Activated CD8-positive, alpha-beta memory T cell treated with anti-CD3 and anti-CD28 coated beads, Interleukin-2, amount 10 ng/mL, durations not matched to agents 7 days and 5 days (primary cell): Measurements from ENCODE around the gene CMBL. TPM values are rescaled to one million over a fixed set of nuclear protein-coding genes. Genes with fewer than 3 reads are reported as not detected.
A peak's percentile ranks its signal among the peaks of the same experiment; 100 is the strongest.
"Not testable (repeated sequence)": the region's sequence is repeated elsewhere in the genome, so short reads cannot be mapped to it uniquely, and the experiment has no call there.

ENCODE experiments used
- ATAC-seq: fragments of 150-1000 bp; cut with Tn5 transposase; one replicate; pipeline ENCODE4 v1.10.0; 2021; ENCODE audit warnings: moderate library complexity
- CTCF ChIA-PET: fragments of 350-600 bp; sonication (Branson Sonifier 250); formaldehyde crosslinking; loops from one replicate; lab custom pipeline; 2021; ENCODE audit warnings: antibody characterized with exemption; lab: Charles Lee
- DNase-seq: peaks from one replicate; pipeline ENCODE4 v3.0.0-alpha.2; 2020
- H3K27ac Mint-ChIP-seq: one replicate; pipeline ENCODE4 v1.8.0; 2021; ENCODE audit warnings: mild to moderate bottlenecking, mixed read lengths
- H3K27me3 Mint-ChIP-seq: one replicate; pipeline ENCODE4 v1.8.0; 2021; ENCODE audit warnings: mixed read lengths
- H3K36me3 Mint-ChIP-seq: one replicate; pipeline ENCODE4 v1.8.0; 2021; ENCODE audit warnings: mild to moderate bottlenecking, mixed read lengths
- H3K4me1 Mint-ChIP-seq: one replicate; pipeline ENCODE4 v1.8.0; 2021; ENCODE audit warnings: mixed read lengths
- H3K4me3 Mint-ChIP-seq: one replicate; pipeline ENCODE4 v1.8.0; 2021; ENCODE audit warnings: mild to moderate bottlenecking, moderate library complexity, mixed read lengths
- H3K9me3 Mint-ChIP-seq: one replicate; pipeline ENCODE4 v1.8.0; 2022; ENCODE audit warnings: low read depth, mixed read lengths
- total RNA-seq, 2 experiments: library from RNA; stranded (reverse); gene quantifications; one replicate each; pipeline ENCODE4 v1.2.3, GENCODE V29; 2021

Gene CMBL
- total RNA-seq, 2 experiments from 2014 or later, result 2.7 to 3.2 TPM

GRCh38 chr5:10248378-10249260, 59.1 kb downstream of the CMBL start:
- CTCF ChIA-PET, result interaction anchor here (0.7 to 1.4 kb wide), 2 partner anchors 16 to 379 kb away, joined by 3 read pairs; no protein-coding TSS in a partner anchor
- H3K27me3 Mint-ChIP-seq, result no peaks in the 10 kb centered on the region
- ATAC-seq (no peak), DNase-seq (peak; percentile 43)
- no peaks in the 10 kb centered on the region for H3K9me3 Mint-ChIP-seq
- peak overlapping the region; percentile 99 for H3K27ac Mint-ChIP-seq
- H3K36me3 Mint-ChIP-seq, result peaks cover 17% of the 10 kb centered on the region
- H3K4me3 Mint-ChIP-seq, result peak overlapping the region; percentile 94
- peaks cover 45% of the 10 kb centered on the region for H3K4me1 Mint-ChIP-seq

DNA sequence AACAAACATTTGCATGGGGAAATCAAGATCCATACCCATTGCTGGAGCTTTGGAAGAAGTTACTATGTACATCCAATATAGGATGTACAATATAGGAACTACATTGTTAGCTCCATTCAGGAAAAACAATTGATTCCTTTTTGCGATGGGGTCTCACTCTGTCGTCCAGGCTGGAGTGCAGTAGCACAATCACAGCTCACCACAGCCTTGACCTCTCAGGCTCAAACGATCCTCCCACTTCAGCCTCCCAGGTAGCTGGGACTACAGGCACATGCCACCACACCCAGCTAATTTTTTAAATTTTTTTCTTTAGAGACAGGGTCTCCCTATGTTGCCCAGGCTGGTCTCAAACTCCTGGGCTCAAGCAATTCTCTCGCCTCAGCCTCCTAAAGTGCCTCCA, 60.5 kb downstream of the CMBL start:
- H3K9me3 Mint-ChIP-seq, H3K27ac Mint-ChIP-seq, ATAC-seq, H3K4me3 Mint-ChIP-seq, H3K27me3 Mint-ChIP-seq, DNase-seq: not testable (repeated sequence)
- CTCF ChIA-PET, result interaction anchor here (1.1 kb wide), 1 partner anchor 380 kb away, joined by 3 read pairs; no protein-coding TSS in a partner anchor
- Mint-ChIP-seq H3K36me3 (peaks cover 17% of the 10 kb centered on the region), H3K4me1 (peaks cover 33% of the 10 kb centered on the region)

DNA sequence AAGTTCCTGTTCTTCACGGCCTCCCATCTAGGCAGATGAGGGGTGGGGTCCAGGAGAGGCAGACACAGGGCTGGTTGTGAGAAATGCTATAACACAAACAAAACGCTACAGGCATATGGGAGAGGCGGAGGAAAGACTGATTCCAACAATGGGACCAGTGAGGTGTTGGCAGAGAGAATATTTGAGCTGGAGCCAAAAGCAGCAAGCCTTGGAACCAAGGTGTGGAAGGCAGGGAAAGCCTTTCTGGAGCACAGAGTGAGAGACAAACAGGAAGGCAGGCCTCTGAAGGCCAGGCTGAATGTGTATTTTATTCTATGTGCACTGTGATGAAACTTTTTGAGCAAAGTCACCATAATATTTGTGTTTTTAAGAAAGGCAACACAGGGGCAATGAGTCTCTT, 60.9 kb downstream of the CMBL start:
- H3K4me3 Mint-ChIP-seq, result no peak overlapping the region
- H3K27ac Mint-ChIP-seq, result no peak overlapping the region
- H3K36me3 Mint-ChIP-seq, result peaks cover 13% of the 10 kb centered on the region
- H3K9me3 Mint-ChIP-seq, result no peaks in the 10 kb centered on the region
- no peak for ATAC-seq
- CTCF ChIA-PET, result no interaction called here
- H3K27me3 Mint-ChIP-seq, result no peaks in the 10 kb centered on the region
- no peak for DNase-seq
- peaks cover 28% of the 10 kb centered on the region for H3K4me1 Mint-ChIP-seq

- ATAC-seq, result no peak
- no peak overlapping the region for H3K4me3 Mint-ChIP-seq
- CTCF ChIA-PET, result no interaction called here
- peaks cover 18% of the 10 kb centered on the region for H3K4me1 Mint-ChIP-seq
- no peaks in the 10 kb centered on the region for H3K27me3 Mint-ChIP-seq
- H3K36me3 Mint-ChIP-seq, result peaks cover 4% of the 10 kb centered on the region
- no peak overlapping the region for H3K27ac Mint-ChIP-seq
- no peak for DNase-seq
- no peaks in the 10 kb centered on the region for H3K9me3 Mint-ChIP-seq
Measured at GRCh38 chr5:10244342-10244944, 63.3 kb downstream of the CMBL start.

DNA sequence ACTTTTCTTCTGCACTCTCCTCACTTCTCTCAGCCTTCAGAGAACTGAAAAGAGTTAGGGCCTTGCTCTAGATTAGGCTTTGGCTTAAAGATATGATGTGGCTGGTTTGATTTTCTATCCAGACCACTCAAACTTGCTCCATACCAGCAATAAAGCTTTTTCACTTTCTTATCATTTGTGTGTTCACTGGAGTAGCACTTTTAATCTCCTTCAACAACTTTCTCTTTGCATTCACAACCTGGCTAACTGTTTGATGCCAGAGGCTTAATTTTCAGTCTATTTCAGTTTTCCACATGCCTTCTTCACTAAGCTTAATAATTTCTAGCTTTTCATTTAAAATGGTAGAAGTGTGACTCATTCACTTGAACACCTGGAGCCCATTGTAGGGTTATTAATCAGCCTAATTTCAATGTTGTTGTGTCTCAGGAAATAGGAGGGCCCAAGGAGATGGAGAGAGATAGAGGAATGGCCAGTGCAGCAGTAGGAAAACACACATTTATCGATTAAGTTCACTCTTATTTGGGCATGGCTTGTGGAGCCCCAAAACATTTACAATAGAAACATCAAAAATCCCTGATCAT, 64.0 kb downstream of the CMBL start:
- ATAC-seq (no peak), DNase-seq (no peak)
- CTCF ChIA-PET, result no interaction called here
- H3K9me3 Mint-ChIP-seq, result no peaks in the 10 kb centered on the region
- peaks cover 17% of the 10 kb centered on the region for H3K4me1 Mint-ChIP-seq
- no peak overlapping the region for H3K4me3 Mint-ChIP-seq
- H3K36me3 Mint-ChIP-seq, result peaks cover 4% of the 10 kb centered on the region
- no peaks in the 10 kb centered on the region for H3K27me3 Mint-ChIP-seq
- H3K27ac Mint-ChIP-seq, result no peak overlapping the region

GRCh38 chr5:10235350-10235749, 72.4 kb downstream of the CMBL start:
- Mint-ChIP-seq H3K4me3 (no peak overlapping the region), H3K36me3 (peaks cover 9% of the 10 kb centered on the region), H3K9me3 (no peaks in the 10 kb centered on the region), H3K4me1 (no peaks in the 10 kb centered on the region), H3K27ac (no peak overlapping the region), H3K27me3 (no peaks in the 10 kb centered on the region)
- no peak for ATAC-seq
- no peak for DNase-seq
- CTCF ChIA-PET, result no interaction called here

GRCh38 chr5:10233505-10233904, 74.2 kb downstream of the CMBL start:
- Mint-ChIP-seq H3K36me3 (peaks cover 9% of the 10 kb centered on the region), H3K9me3 (no peaks in the 10 kb centered on the region), H3K27me3 (no peaks in the 10 kb centered on the region), H3K4me3 (no peak overlapping the region), H3K27ac (no peak overlapping the region), H3K4me1 (no peaks in the 10 kb centered on the region)
- CTCF ChIA-PET, result no interaction called here
- DNase-seq (no peak), ATAC-seq (no peak)

DNA sequence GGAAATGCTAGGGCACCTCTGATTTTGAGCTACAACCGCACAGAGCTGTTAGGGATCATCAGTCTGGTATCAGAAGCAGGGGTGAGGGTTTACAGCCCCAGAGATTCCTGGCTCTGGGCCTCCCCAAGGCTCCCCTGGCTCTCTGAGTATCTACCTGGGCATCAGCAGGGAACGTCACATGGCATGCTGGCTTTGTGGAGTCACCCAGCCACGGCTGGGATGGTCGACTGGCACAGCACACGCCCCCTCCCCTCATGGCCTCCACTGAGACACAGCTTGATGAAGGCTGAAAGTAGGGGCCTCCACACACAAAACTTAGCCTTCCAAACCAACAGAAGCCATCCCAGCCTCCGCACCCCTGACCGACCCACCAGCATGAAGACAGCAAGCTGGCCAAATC, 74.7 kb downstream of the CMBL start:
- Mint-ChIP-seq H3K4me1 (no peaks in the 10 kb centered on the region), H3K9me3 (no peaks in the 10 kb centered on the region), H3K27me3 (no peaks in the 10 kb centered on the region), H3K36me3 (peaks cover 9% of the 10 kb centered on the region), H3K4me3 (no peak overlapping the region), H3K27ac (no peak overlapping the region)
- no peak for ATAC-seq
- no peak for DNase-seq
- CTCF ChIA-PET, result interaction anchor here (0.9 kb wide), 1 partner anchor 16 kb away, joined by 3 read pairs; no protein-coding TSS in a partner anchor

DNA sequence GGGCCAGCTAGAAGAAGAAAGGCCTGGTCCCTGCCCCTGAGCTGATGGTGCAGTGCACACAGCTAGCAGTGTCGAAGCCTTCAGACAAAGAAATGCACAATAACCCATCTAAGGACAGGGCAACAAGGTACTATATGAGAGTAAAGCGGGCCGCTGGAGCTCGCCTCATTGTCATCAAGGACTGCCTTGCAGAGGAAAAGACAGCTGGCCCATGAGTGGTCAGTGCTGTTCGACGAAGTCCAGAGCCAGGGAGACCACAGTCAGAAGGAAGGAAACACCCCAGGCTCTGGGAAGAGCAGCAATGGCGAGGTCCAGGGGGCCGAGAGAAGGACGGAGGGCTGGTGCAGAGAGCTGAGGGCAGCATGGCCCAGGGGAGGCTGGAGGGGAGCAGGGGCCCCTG, 75.3 kb downstream of the CMBL start:
- Mint-ChIP-seq H3K36me3 (peaks cover 8% of the 10 kb centered on the region), H3K4me1 (no peaks in the 10 kb centered on the region), H3K9me3 (no peaks in the 10 kb centered on the region), H3K27ac (no peak overlapping the region), H3K27me3 (no peaks in the 10 kb centered on the region), H3K4me3 (no peak overlapping the region)
- CTCF ChIA-PET, result interaction anchor here (0.9 kb wide), 1 partner anchor 17 kb away, joined by 3 read pairs; no protein-coding TSS in a partner anchor
- no peak for DNase-seq
- no peak for ATAC-seq

GRCh38 chr5:10229306-10230048, 78.2 kb downstream of the CMBL start:
- no peaks in the 10 kb centered on the region for H3K4me1 Mint-ChIP-seq
- H3K27ac Mint-ChIP-seq, result no peak overlapping the region
- H3K36me3 Mint-ChIP-seq, result peaks cover 26% of the 10 kb centered on the region
- H3K4me3 Mint-ChIP-seq, result no peak overlapping the region
- ATAC-seq (no peak), DNase-seq (no peak)
- H3K9me3 Mint-ChIP-seq, result no peaks in the 10 kb centered on the region
- CTCF ChIA-PET, result no interaction called here
- no peaks in the 10 kb centered on the region for H3K27me3 Mint-ChIP-seq

DNA sequence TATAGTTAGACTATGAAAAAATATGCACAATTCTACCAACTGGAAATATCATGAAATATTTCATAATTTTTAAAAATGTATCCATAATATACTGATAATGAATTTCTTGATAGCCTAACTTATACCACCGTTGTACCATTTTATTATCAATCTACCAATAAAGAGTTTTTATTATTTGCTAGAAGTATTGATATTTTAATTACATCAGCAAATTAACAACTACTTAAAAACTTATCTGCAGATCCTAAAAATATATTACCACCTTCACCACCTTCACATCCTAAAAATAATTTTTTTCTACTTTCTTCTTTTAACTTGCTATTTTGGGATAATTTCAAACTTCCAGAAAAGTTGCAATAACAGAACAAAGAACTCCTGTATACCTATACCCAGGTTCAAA, 79.4 kb downstream of the CMBL start:
- peaks cover 34% of the 10 kb centered on the region for H3K36me3 Mint-ChIP-seq
- no peaks in the 10 kb centered on the region for H3K4me1 Mint-ChIP-seq
- DNase-seq (no peak), ATAC-seq (no peak)
- no peak overlapping the region for H3K27ac Mint-ChIP-seq
- H3K9me3 Mint-ChIP-seq, result no peaks in the 10 kb centered on the region
- H3K4me3 Mint-ChIP-seq, result no peak overlapping the region
- CTCF ChIA-PET, result no interaction called here
- no peaks in the 10 kb centered on the region for H3K27me3 Mint-ChIP-seq
